Anterior cingulate cortex (tissue), 58 donors: ENCODE results near the gene DGCR2.

Source experiments
- DNase-seq, 58 donors: peaks; one replicate each; lab custom pipeline; 2025; lab: John Stamatoyannopoulos, UW

The DGCR2 gene

DNA sequence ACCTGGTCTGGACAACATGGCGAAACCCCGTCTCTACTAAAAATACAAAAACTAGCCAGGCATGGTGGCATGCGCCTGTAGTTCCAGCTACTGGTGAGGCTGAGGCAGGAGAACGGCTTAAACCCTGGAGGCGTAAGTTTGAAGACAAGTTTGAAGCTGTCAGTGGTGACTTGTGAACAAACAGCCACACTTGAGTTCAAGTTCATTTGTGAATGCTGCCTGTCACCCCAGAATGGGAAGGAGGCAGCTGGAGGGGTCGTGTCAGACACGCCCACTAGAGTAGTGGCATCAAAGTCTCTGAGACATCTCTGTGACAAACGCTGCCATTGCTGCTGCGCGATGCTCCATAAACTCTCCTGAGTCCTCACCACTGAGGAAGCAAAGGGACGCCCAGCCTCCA is 74.2 kb downstream of the DGCR2 start:
- DNase-seq, result no peak

DNA sequence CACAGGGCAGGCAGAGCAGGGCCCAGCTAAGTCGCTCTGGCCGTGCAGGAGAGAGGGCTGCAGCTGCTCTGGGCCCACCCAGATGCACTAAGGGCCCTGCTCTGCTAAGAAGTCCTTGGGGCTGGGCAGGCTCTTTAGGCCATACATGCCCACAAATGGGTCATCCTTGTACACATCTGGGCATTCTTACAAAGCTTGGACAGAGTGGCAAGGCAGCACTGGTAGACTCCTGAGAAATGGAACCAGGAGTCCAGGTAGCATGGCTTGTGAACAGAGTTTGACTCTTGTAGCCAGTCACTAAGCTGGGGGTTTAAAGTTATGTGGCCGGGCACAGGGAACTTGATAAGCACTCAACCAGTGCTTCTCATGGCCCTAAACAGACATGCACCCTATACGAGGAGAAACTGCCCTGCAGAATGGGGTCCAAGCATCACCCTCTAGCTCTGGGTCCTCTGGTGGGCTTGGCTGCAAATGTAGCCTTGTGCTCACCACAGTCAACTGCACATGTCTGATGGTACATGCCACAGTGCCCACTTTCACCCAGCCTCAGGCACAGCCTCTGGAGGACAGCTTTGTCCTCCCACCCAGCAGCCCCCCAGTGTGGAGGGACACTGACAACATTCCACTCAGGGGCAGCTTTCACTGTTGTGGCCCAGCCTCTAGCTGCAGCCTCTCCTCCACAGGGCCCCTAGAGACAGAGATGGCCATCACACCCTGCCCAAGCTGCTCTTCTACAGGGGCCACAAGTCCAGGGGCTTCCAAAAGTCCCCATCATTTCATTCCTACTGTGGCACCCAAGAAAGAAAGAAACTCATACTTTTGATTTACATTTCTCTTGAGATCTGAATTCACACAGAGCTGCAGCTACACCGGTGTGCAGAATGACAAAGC is 75.2 kb downstream of the DGCR2 start:
- DNase-seq, result no peak

DNA sequence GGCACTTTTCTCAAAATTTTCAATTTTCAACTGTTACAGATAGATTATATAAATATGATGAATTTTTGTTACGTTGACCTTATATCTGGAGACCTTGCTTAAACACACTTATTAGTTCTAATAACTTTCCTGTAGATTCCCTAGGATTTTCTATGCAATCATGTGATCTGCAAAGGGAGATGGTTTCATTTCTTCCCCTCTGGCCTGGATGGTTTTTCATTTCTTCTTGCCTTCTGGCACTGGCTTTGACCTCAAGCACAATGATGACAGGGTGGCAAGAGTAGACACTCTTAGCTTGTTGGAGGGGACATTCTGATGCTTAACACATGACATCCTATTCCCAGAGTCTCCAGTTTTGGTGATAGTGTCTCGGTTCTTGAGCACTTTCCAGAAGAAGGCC is 75.9 kb downstream of the DGCR2 start:
- no peak for DNase-seq

DNA sequence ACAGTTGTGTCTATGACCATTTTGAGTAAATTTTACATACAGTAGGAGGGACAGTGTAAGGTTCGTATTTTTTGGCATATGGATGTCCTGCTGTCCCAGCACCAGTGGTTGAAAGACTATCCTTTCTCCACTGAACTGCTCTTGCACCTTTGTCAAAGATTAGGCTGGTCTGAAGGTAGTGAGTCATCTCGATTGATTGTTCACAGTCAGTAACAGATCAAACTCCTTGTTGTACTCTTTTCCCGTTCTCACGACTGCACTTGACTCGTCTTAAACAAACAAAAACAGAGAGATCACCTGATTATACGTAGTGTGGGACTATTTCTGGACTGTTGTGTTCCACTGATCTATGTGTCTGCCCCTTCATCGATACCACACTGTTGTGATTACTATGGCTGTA is 77.1 kb downstream of the DGCR2 start:
- no peak for DNase-seq

DNA sequence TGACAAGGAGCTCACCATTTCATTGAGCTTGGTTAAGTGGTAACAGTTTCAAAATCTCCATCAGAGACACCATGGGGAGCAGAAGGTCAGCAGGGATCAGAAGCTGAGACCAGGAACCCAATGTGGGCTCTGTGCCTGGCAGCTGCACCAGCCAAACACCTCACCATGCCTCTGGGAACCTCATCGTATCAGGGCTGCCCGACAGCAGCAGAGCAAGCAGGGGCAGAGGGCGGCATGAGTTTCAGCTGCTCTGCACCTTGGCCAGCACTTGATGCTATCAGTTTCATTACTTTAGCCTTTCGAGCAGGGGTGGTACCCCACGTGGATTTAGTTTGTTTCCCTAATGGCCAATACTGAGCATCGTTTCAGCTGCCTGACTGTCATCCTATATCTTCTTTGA is 77.8 kb downstream of the DGCR2 start:
- DNase-seq, result no peak

DNA sequence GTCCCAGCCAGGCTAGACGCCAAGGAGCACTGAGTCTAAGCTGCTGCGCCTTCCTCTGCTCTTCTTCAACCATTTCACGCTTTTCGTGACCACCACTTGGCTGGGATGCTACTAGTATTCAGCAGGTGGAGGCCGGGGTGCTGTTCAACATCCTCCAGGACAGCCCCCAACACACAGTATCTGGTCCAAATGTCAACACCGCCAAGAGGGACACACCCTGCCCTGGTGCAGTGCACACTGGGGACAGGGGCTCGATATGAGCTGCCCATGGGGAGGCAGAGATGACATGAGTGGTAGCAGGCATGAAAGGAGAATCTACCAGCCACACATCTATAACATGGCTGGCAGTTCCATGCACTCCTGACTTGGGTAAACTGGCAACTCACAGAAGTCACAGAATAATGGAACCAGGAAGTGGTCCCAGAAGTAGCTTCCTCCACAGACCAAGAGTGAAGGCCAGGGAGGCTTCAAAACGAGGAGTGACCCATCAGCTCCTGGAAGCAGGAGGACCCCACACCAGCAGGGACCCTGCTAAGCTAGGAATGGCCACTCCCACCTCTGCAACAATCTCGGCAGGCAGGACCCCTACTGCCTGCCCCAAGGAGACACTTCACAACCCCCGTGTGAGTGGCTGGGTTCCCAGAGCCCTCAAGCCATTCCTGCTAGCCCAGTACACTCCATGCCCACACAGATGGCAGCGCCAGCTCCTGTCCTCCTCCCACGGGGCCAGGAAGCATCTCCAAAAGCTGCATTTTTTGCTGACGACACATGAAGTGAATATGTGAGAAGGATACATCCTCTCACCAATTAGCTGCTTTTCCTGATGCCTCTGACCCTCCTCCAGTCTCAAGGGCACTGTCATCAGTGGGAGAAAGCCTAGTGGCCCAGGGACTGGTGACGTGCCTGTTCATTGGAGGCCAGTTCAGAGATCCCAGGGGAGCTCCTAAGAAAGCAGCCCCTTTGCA is 78.8 kb downstream of the DGCR2 start:
- no peak for DNase-seq

DNA sequence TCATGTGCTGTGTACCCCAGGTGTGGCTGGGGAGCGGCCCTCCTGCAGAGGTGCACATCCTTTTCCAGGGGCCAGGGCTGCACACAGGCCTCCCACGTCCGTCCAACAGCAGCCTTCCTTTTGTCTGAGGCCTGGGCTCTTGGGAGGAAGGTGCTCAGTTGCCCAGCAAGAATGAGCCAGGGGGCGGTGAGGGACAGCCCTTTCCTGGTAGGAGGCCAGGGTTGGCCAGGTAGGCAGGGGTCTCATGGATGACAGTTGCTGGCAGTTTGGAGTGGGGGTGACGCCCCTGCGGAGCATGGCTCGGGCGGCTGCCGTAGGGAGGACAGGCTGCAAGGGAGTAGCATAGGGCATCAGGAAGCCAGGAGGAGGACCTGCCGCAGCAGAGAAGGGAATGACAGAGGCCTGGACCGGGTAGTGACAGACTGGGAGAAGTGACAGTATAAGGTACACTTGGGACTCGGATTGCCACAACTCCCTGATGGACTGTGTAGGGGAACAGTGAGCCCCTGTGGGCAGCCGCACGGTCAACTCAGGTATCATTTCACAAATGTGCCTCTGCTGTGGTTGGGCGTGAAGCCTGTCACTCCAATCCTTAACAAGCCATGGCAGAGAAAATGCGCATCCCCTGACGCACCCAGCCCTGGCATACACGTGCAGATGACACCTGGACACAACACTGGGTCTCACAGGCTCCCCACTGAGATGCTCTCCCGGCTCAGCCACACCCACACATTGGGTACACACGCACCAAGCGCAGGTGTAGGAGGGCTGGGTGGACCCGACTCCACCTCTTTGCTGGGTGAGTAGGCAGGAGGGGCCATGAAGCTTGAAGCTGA is 79.7 kb downstream of the DGCR2 start:
- no peak for DNase-seq

DNA sequence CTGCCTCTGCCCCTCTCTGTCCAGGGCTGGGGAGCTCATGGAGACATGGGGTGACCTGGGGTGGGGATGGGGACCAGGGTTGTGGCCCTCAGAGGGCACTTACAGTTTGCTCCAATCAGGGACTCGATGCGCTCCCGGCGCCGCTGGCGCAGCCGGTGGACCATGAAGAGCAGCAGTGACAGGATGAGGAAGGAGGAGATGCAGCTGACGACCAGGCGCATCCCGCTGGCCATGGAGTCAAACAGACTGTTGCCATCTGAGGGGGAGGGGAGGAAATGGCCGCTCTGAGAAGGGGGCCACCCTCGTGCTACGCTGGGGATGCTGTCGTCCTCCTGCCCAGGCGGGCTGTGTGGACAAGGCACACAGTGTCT is 80.5 kb downstream of the DGCR2 start:
- no peak for DNase-seq

DNA sequence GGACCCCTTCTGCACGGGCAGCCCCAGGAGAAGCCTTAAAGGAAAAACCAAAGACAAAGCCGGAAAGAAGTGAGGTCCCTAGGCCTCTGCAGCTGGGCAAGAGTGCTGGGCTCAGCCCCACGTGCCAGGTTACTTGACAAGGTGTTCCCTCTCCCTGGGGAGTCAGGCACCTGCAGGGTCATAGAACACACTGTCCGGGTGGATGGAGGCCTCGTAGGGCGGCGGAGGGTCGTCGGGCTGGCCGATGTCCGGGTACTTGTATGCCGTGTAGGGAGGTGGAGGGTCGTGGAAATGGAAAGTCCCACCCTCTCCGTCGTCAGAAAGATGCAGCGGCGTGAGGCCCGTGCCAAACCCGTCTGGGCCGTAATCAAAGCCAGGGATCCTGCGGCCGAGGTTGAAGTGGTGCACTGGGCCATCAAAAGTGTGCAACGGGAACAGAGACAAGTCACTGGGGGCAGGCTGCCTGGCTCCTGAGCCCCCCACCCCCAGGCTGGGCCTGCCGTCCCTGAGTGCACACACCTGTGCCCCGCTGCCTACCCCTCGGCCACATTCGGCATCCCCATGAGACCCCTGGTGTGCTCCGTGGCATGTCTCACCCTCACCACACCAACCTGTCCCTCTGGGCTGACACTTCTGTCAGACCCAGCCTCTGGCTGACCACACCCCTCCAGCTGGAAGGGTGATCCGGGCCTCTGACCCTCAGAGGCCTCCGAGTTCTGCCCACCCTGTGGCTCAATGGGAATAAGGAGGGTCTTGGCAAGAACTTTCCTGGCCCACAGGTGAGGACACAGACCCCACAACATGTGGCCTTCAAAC is 81.1 kb downstream of the DGCR2 start:
- DNase-seq, result no peak

DNA sequence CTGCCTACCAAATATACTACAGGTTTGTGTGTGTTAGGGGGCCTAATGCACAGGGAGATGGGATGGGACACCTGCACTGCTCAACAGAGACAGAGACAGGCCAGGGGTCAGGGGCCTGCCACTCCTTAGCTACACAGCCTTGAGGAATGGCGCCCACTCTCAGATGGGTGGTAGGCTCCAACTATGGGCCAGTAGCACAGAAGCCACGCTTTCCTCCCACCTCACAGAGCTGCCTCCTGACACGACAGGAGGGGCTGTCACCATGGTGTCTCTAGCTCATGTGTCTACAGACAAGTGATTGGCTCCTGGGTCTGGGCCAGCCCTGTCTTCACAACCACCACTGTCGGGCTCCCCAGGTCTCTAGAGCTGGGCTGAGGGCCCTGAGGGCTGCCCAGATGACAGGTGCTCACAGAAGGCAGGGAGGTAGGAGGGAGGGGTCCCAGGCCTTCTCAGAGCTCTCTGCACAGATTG is 81.8 kb downstream of the DGCR2 start:
- DNase-seq, result no peak

DNA sequence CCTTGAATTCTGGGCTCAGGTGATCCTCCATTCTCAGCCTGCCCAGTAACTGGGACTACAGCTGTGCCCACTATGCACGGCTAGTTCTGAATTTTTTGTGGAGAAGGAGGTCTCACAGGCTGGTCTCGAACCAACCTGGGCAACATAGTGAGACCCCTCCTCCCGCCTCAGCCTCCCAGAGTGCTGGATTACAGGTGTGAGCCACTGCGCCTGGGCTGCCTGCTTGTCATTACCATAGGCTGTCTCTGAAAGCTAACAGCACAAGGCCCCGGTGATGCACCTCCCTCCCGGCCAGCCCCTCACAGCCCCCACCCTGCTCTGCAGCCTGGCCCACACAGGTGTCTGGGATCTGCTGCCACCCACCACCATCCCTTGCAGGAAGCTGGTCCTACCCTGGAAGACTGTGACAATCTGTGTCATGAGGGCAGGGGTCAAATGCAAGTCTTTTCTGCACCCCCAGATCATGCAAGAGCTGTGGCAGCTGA is 82.4 kb downstream of the DGCR2 start:
- no peak for DNase-seq

DNA sequence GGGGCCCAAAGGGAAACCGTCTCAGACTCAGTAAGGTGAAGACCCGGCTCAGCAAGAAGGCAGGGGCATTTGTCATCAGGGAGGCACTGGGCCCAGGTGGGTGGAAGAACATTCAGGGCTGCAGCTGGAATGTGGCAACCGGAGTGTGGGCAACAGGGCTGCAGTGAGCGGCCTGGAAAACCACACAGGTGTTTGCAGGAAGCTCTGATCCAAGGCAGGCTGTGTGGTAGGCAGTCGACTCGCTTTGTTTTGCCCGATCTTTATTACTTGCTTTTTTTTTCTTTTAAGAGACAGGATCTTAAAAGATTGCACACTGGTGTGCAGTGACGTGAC is 82.8 kb downstream of the DGCR2 start:
- no peak for DNase-seq

DNA sequence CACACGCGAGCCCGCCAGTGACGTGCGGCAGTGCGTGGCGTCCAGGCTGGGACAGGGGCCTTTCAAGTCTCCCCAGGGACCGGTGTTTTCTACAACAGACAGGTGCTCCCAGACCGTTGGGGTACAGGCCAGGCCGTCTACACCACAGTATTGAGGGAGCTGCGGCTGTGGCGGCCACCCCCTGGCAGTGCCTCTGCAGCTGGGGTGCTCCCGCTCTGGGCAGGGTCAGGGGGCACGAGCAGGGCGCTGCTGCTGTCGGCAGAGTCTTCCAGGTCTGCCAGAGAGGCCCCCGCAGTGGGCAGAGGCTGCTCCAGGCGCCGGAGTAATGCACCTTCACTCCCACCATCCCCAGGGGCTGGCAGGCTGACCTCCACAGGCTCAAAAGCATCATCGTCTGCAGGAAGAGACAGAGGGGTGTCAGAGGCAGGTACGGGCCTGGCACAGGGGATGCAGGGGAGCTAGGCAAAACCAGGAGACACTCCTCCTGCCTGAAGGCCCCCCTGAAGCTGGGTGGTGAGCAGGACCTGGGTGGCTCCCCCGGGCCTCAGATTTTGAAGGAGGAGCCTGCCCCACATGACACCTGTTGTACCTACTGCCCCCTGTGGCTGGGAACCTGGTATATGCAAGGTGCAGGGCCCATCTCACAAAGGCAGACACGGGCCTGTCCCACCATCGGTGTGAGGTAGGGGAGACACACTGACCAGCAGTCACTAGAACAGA is 83.3 kb downstream of the DGCR2 start:
- DNase-seq, result no peak

DNA sequence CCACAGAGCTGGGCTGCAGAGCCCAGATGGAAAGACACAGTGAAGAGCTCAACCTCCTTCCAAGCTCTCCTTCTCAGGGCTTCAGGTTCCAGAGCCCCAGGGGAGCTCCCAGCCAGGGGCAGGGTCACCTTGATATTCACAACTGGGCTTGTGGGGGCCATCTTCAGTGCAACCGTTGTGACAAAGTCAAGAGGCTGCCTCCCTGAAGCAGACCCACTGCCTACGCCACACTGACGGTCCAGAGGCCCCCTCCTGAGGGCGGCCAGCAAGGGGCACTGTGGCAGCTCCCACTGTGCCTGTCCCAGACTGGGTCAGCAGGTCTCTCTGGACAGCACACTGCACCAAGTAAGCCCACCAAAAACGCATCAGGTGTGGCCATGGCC is 84.1 kb downstream of the DGCR2 start:
- no peak for DNase-seq

DNA sequence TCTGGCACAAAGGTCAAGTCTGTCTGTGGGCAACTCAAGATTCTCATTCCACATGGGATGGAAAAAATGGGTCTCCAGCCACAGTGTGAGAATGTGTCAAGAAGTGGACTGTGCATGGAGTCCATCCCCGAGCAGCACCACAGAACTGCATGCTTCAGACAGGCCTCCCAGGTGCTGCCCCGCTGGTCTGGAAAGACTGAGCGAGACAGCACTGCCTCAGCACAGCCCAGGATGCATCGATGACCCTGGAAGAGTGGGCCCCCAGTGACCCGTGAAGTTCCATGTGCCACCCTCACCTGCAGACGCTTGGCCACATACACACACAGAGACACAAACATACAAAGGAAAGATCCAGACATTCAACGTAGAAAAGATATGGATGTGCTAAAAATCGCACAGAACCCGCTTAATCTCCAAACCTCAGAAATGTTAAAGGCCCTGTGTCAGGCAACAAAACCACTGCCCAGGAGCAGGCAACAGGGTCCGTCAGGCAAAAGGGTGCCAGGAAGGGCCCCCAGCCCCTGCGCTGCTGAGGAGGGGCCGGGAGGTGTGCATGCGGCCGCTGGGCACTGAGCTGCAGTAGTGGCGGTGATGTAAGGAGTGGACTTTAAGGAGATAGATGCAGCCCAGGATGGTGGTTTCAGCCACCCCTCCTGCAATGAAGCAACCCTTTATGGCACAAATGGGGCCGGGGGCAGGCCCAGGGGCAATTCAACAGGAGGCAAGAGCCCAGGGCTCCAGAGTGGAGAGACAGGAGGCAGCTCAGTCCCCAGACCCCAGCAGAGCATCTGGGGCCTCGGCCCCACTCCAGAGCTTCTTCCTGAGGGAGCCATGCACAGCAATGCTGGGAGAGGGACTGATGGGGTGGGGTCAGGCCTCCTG is 84.7 kb downstream of the DGCR2 start:
- DNase-seq, result no peak

DNA sequence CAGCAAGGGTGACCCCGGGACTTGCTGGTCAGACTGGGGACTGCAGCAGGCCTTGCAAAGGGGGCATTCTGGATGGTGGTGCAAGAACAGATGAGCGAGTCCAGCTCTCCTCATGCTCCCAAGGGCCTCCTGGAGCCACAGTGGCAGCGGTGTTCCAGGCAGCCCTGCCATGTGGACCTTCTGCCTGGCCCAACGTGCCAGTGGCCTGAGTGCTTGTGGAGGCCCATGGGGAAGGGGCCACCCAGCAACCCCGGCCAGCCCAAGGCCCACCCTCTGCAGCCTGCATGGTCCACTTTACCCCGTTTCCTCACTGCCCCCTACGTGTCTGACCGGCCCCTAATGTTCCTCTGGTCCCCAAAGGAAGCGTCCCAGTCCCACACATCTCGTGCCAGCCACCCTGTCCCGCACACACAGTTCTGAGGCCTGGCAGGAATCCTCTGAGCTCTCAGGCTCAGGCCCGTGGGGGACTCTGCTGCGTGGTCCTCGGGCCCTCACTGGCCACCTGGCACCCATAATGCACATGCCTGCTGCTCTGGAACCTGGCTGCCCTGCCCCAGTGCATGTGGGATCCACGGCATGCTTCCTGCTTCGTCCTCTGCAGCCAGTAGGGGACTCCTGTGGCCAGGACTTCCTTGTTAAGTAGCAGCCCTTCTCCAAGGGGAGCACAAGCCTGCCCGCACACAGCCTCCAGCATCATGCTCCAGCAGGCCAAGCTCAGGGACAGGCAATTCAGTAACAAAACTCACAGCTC is 85.5 kb downstream of the DGCR2 start:
- DNase-seq, result no peak

DNA sequence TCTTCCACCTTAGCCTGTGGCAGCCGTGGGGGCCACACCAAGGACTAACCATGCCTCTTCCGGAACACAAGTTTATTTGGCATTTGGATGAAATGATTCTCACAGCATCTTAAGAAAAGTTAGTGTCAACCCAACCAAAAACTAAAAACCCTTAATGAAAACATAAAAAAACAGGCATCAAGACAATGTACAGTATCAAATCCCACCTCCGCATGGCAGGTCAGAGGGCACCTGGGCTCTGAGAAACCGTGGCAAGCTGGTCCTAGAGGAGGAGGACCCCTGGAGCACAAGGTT is 86.0 kb downstream of the DGCR2 start:
- DNase-seq, result no peak
